Measurements from ENCODE around the gene COL9A3. TPM values are rescaled to one million over a fixed set of nuclear protein-coding genes. Genes with fewer than 3 reads are reported as not detected.
A peak's percentile ranks its signal among the peaks of the same experiment; 100 is the strongest.

The COL9A3 gene
- total RNA-seq, 4 donors from 2014 or later = 2.2 to 2.3 TPM; not detected in 2

GRCh38 chr20:62834967-62835730 lies 18.3 kb downstream of the COL9A3 start:
- H3K36me3 ChIP-seq = no peaks in the 10 kb centered on the region
- peaks cover 0 to 22% (median 0%) of the 10 kb centered on the region in 4 donors for H3K27me3 ChIP-seq
- no peaks in the 10 kb centered on the region for H3K9me3 ChIP-seq
- H3K4me3 ChIP-seq = no peak overlapping the region
- DNase-seq = no peak
- no peak overlapping the region for H3K27ac ChIP-seq
- 79 to 80% methylated on average over 14 of the region's 24 CpGs for WGBS, 2 donors
- no peak for TF ChIP-seq POLR2A (IDR thresholded peaks at IDR 0.05)
- TF ChIP-seq, protein P1, sequence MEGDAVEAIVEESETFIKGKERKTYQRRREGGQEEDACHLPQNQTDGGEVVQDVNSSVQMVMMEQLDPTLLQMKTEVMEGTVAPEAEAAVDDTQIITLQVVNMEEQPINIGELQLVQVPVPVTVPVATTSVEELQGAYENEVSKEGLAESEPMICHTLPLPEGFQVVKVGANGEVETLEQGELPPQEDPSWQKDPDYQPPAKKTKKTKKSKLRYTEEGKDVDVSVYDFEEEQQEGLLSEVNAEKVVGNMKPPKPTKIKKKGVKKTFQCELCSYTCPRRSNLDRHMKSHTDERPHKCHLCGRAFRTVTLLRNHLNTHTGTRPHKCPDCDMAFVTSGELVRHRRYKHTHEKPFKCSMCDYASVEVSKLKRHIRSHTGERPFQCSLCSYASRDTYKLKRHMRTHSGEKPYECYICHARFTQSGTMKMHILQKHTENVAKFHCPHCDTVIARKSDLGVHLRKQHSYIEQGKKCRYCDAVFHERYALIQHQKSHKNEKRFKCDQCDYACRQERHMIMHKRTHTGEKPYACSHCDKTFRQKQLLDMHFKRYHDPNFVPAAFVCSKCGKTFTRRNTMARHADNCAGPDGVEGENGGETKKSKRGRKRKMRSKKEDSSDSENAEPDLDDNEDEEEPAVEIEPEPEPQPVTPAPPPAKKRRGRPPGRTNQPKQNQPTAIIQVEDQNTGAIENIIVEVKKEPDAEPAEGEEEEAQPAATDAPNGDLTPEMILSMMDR (IDR thresholded peaks at IDR 0.05) = no peak
- intact Hi-C loops (cut with DNase I) = no loop called here
- H3K4me1 ChIP-seq = peaks cover 23 to 45% (median 25%) of the 10 kb centered on the region in 3 donors

GRCh38 chr20:62835931-62836861 lies 19.3 kb downstream of the COL9A3 start:
- Histone ChIP-seq H3K9me3 (no peaks in the 10 kb centered on the region), H3K36me3 (no peaks in the 10 kb centered on the region), H3K4me3 (no peak overlapping the region), H3K27ac (peak overlapping the region in 1 of 4 donors; percentile 31), H3K4me1 (peaks cover 20 to 40% (median 21%) of the 10 kb centered on the region in 3 donors), H3K27me3 (peaks cover 0 to 22% (median 0%) of the 10 kb centered on the region in 4 donors)
- whole genome bisulfite sequencing, 2 donors = 65 to 75% methylated on average over 9 to 16 of the region's 52 CpGs
- no peak for DNase-seq
- intact Hi-C loops (cut with DNase I) = no loop called here
- TF ChIP-seq, protein P1 (IDR thresholded peaks at IDR 0.05) = no peak
- TF ChIP-seq POLR2A (IDR thresholded peaks at IDR 0.05) = no peak

- Histone ChIP-seq H3K27me3 (peaks cover 0 to 22% (median 0%) of the 10 kb centered on the region in 4 donors), H3K4me1 (peaks cover 12 to 32% (median 12%) of the 10 kb centered on the region in 3 donors), H3K36me3 (no peaks in the 10 kb centered on the region), H3K27ac (no peak overlapping the region), H3K9me3 (no peaks in the 10 kb centered on the region), H3K4me3 (no peak overlapping the region)
- no peak for DNase-seq
- TF ChIP-seq POLR2A (IDR thresholded peaks at IDR 0.05) = no peak
- TF ChIP-seq, protein P1 (IDR thresholded peaks at IDR 0.05) = no peak
- intact Hi-C loops (cut with DNase I) = no loop called here
- 86 to 88% methylated on average over 8 to 13 of the region's 19 CpGs for WGBS, 2 donors
Observed at GRCh38 chr20:62836967-62837490, 20.2 kb downstream of the COL9A3 start.

DNA sequence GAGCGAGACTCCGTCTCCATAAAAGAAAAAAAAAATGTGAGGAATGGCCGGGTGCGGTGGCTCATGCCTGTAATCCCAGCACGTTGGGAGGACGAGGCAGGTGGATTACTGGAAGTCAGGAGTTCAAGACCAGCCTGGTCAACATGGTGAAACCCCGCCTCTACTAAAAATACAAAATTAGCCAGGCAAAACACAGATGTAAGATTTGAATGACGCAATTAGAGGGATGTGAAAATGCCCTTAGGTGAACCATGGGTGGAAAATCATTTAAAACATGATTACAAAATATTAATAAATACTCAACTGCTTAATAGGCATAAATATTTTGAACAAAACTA lies 20.9 kb downstream of the COL9A3 start:
- TF ChIP-seq, protein P1 (IDR thresholded peaks at IDR 0.05) = no peak
- TF ChIP-seq POLR2A (IDR thresholded peaks at IDR 0.05) = no peak
- Histone ChIP-seq H3K27me3 (peaks cover 0 to 22% (median 0%) of the 10 kb centered on the region in 4 donors), H3K9me3 (no peaks in the 10 kb centered on the region), H3K4me3 (no peak overlapping the region), H3K27ac (no peak overlapping the region), H3K4me1 (peaks cover 4 to 25% (median 5%) of the 10 kb centered on the region in 3 donors), H3K36me3 (no peaks in the 10 kb centered on the region)
- WGBS, 2 donors = 64 to 72% methylated on average over 8 of the region's 8 CpGs
- intact Hi-C loops (cut with DNase I) = no loop called here
- no peak for DNase-seq
